Hepatocyte (in vitro differentiated cells): ENCODE measurements around the gene MUC20.
"Not testable (repeated sequence)": the region's sequence is repeated elsewhere in the genome, so short reads cannot be mapped to it uniquely, and the experiment has no call there.

Experiments
- CTCF ChIP-seq: fragments of 200-600 bp; sonication (generic); IDR thresholded peaks from 2 replicates; pipeline ENCODE4 v1.5.1; 2016; ENCODE audit warnings: antibody characterized with exemption, mild to moderate bottlenecking; ENCODE audit not compliant: poor library complexity
- EZH2phosphoT487 ChIP-seq: fragments of 200-600 bp; sonication (generic); IDR thresholded peaks from one replicate; pipeline ENCODE4 v1.6.1; 2018; ENCODE audit warnings: antibody characterized with exemption, mild to moderate bottlenecking, low read depth, moderate library complexity; ENCODE audit not compliant: unreplicated experiment, severe bottlenecking

- not testable (repeated sequence) for TF ChIP-seq CTCF, EZH2phosphoT487
Measured at GRCh38 chr3:195694217-195695076, 26.3 kb upstream of the MUC20 start.
